NCI-H187 treated with DMSO at 0.1 percent for 48 hours (cell line): ENCODE data around the gene ZNF98.

ENCODE experiments used
- DNase-seq: peaks from one replicate; lab custom pipeline; 2025; lab: John Stamatoyannopoulos, UW

Gene ZNF98

DNA sequence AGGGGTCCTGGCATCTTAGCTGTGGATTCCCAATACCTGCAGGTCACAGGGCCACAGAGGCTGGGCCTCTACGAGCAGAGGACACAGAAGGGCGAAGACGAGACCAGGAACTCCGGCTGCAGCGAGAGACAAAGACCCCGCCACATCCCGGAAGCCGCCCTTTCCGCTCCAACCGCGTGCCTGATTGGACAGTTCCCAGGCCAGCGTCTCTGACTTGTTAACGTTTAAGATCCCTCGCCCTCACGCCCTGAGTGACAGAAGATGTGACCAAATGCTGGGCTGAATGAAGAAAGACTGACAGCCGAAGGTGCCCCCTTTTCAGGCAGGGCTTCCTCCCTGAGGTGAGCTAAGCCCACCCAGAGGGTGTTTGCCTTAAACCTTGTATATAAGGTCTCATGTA is at the start of gene ZNF98:
Gene ZNF98, minus strand, starts transcription at position 136 of the 400 bp plus-strand sequence. Its CDS starts 122 bp downstream, at position 14.
- DNase-seq: no peak

DNA sequence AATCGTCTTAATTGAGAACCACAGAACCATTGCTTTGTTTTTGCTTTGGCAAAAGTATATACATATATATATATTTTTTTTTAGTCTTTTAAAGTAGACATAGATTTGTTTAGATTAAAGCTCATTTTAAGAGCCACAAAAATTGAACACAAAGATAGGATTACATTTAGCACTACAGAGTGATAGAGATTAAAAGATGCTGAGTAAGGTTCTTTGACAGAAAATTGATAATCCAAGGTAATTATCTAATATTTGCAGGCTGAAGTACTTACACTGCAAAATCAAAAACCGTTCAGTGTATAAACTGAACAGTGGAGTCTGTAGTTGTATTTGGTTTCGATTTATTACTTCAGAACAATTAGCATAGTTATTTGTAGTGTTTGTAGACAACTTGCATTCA is 24.5 kb upstream of the ZNF98 start:
- DNase-seq: no peak

DNA sequence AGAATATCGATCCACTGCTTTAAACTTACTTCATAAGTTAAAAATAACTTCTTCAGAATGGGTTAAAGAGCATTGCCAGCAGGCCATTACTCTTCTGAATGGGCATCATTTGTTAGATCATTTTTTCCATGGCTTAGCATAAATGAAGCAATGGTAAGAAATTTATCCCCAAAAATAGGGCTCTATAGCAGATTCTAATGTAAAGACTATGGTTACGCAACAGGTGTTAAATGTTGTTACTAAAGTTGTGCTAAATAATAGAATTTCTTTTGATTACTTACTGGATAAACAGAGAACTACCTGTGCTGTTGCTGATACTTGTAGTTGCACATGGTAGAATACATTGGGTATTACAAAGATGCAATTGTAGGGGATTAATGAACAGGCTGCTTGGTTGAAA is 15.9 kb upstream of the ZNF98 start:
- DNase-seq: no peak

DNA sequence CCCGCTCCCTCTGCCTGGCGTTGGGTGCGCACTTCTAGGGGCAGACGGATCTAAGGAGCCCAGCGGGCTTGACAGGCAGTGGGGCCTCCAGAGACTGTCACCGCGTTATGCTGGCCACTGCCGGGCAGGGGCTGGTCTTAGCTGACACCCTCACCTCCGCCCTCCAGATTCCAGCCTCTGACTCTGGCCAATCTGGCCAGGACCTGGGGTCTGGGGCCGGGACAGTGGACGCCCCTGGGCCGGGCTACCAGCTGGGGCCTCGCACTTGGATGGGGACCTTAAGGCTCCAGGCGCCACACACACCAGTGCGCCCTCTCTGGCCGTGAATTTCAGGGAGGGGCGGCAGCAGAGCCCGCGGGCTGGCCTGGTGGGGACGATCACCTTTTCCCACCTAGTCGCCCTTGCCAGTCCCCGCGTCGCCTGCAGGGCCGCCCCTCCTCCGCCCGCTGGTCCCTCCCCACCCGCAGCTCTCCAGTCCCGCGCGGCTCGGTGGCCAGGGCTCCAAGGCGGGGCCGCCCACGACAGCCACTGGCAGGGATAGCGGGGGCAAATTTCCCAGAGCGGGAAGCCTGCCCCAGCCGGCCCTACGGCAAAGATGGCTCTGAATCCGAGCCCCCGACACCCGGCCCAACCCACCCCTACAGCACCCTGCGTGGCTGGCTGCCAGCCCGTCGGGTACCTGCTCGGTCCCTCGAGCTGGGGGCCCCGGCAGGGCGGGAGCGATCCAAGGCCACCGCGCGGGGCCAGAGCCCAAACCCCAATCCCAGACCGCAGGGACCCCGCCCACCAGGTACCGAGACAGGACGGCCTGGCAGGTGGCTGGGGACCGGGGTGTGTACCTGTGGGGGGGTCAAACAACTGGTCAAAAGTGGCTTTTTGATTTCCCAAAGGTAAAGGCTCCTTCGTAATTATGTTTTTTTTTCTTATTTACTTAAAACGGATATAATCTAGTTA is 6.1 kb upstream of the ZNF98 start:
- no peak for DNase-seq

DNA sequence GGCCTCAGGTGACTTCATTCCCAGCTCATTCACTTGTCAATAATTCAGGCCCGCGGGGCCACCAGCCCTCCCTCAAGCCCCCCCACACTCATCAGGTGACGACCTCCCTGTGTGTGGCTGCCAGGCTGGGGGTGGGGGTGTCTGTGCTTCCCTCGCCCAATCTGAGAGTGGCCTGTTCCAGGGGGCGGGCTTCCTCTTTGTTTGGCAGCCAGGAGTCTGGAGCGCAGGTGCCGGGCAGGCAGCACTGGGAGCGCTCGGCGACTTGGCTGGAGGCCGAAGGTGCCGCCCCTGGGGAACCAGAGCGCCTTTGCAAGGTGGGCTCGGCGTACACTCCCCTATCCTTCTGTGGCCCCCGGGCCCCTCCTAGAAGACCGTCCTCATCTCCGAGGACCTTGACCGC is 5.4 kb upstream of the ZNF98 start:
- no peak for DNase-seq

DNA sequence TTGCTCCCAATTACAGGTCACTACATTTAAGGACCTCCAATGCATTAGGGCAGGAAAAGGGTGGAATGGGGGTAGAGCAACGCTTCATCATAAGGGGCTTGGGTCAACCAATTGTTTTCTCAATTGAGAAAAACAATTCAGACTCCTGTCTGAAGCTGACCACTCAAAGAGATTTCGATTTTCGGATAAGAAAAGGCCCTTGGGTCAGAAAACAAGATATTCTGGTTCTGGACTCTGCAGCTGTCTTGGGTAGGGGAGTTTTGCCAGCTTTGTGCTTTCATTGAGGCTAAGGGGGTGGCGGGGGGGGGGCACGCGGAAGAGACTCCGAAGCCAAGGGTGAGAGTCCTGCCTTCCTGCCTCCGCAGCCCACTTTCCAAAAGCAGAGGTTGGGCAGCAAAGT is 4.8 kb upstream of the ZNF98 start:
- DNase-seq: no peak

DNA sequence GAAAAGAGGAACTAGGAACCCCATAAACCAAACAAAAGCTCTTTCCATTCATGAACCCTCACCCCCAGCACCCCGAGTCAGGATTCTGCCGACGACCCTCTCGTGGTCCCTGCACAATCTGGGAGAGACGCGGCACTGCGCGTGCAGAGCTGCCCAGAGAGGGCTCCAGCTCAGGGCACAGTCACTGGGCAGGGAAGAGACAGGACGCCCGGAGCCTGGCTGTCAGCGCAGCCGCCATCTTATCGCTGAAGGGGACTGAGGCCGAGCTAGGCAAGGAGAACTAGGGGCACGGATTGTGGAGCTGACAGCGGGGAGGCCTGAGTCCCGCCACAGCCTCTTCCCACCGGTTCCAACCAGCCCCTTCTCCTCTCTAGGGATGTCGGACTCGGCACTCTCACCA is 349 bp downstream of the ZNF98 start:
- DNase-seq: no peak

DNA sequence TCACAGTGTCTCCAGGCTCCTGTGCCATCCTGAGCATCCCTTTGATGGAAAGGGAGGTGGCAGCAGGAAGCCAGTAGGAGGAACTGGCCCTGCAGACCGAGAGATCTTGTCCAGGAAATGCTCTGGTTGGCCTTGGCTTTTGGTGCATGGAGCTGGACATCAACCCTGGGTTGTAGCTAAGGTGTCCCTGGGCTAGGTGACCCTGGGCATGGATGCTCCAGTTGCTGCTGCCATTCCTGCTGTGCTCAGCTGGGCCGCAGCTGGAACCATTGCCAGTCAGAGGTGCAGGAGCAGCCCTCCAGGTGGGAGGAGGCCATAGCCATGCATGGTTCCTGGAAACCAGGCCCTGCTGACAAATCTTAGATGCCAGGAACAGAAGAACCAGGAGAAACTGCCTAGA is 67.5 kb downstream of the ZNF98 start:
- DNase-seq: no peak
